ENCODE measurements around the gene PCGF3. TPM values are rescaled to one million over a fixed set of nuclear protein-coding genes. Genes with fewer than 3 reads are reported as not detected.

Gene PCGF3
- total and polyA plus RNA-seq, 10 of the 15 experiments (the other 5 are each of a cell fraction or from before 2014, with no cell fraction given), result 2.2 to 43.8 (median 15.9) TPM

DNA sequence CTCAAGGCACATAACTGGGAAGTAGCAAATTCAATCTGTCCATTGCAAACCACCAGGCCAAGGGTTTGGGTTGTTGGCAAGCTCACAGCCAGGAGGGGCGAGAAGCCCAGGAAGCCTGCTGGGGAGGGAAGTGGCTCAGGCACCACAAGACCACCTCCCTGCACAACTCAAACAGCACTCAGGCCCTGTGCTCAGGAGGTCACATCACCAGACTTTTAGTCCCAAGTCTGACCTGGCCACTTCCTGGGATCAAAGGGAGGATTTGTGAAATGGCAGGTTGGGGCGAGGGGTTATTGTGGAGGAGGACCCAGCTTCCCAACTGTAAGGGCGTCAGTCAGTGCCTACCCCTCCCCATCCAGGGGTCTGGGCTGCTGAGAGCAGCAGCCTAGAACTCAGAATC, 33.9 kb upstream of the PCGF3 start (continued):
- TF ChIP-seq BMI1 (IDR thresholded peaks at IDR 0.05; ENCODE audit: borderline replicate concordance) (no peak), BHLHE40 (IDR thresholded peaks at IDR 0.05; ENCODE audit: borderline replicate concordance in 1 of 2, low read depth in 2 of 2, low read length in 1 of 2) (no peak), PML (IDR thresholded peaks at IDR 0.05; ENCODE audit: low read length) (no peak), GATAD2B (conservative IDR thresholded peaks at IDR 0.05; ENCODE audit: low read depth) (no peak), HDAC6 (IDR thresholded peaks at IDR 0.05; ENCODE audit: unreplicated experiment) (no peak), ZZZ3 (IDR thresholded peaks at IDR 0.05; ENCODE audit: control insufficient read depth, insufficient read length, low read depth) (no peak), BCL11A (IDR thresholded peaks at IDR 0.05; ENCODE audit: low read depth, low read length) (no peak)
- TF ChIP-seq, protein P1, sequence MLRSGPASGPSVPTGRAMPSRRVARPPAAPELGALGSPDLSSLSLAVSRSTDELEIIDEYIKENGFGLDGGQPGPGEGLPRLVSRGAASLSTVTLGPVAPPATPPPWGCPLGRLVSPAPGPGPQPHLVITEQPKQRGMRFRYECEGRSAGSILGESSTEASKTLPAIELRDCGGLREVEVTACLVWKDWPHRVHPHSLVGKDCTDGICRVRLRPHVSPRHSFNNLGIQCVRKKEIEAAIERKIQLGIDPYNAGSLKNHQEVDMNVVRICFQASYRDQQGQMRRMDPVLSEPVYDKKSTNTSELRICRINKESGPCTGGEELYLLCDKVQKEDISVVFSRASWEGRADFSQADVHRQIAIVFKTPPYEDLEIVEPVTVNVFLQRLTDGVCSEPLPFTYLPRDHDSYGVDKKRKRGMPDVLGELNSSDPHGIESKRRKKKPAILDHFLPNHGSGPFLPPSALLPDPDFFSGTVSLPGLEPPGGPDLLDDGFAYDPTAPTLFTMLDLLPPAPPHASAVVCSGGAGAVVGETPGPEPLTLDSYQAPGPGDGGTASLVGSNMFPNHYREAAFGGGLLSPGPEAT (IDR thresholded peaks at IDR 0.05; ENCODE audit: low read depth), result no peak
- TF ChIP-seq, protein P2, sequence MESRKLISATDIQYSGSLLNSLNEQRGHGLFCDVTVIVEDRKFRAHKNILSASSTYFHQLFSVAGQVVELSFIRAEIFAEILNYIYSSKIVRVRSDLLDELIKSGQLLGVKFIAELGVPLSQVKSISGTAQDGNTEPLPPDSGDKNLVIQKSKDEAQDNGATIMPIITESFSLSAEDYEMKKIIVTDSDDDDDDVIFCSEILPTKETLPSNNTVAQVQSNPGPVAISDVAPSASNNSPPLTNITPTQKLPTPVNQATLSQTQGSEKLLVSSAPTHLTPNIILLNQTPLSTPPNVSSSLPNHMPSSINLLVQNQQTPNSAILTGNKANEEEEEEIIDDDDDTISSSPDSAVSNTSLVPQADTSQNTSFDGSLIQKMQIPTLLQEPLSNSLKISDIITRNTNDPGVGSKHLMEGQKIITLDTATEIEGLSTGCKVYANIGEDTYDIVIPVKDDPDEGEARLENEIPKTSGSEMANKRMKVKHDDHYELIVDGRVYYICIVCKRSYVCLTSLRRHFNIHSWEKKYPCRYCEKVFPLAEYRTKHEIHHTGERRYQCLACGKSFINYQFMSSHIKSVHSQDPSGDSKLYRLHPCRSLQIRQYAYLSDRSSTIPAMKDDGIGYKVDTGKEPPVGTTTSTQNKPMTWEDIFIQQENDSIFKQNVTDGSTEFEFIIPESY (IDR thresholded peaks at IDR 0.05), result no peak
- TF ChIP-seq, protein P3, sequence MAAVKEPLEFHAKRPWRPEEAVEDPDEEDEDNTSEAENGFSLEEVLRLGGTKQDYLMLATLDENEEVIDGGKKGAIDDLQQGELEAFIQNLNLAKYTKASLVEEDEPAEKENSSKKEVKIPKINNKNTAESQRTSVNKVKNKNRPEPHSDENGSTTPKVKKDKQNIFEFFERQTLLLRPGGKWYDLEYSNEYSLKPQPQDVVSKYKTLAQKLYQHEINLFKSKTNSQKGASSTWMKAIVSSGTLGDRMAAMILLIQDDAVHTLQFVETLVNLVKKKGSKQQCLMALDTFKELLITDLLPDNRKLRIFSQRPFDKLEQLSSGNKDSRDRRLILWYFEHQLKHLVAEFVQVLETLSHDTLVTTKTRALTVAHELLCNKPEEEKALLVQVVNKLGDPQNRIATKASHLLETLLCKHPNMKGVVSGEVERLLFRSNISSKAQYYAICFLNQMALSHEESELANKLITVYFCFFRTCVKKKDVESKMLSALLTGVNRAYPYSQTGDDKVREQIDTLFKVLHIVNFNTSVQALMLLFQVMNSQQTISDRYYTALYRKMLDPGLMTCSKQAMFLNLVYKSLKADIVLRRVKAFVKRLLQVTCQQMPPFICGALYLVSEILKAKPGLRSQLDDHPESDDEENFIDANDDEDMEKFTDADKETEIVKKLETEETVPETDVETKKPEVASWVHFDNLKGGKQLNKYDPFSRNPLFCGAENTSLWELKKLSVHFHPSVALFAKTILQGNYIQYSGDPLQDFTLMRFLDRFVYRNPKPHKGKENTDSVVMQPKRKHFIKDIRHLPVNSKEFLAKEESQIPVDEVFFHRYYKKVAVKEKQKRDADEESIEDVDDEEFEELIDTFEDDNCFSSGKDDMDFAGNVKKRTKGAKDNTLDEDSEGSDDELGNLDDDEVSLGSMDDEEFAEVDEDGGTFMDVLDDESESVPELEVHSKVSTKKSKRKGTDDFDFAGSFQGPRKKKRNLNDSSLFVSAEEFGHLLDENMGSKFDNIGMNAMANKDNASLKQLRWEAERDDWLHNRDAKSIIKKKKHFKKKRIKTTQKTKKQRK (IDR thresholded peaks at IDR 0.05; ENCODE audit: low read depth, low read length), result no peak

Data from GM12878 (cell line).